ENCODE data around the gene MCRIP1.

The MCRIP1 gene

GRCh38 chr17:81805707-81806460 is 27.2 kb downstream of the MCRIP1 start:
- no peak for DNase-seq (ENCODE audit: extremely low read depth in 1 of 2, low read depth in 1 of 2)

GRCh38 chr17:81804559-81805399 is 28.3 kb downstream of the MCRIP1 start:
- no peak for DNase-seq (ENCODE audit: extremely low read depth in 1 of 2, low read depth in 1 of 2)

DNA sequence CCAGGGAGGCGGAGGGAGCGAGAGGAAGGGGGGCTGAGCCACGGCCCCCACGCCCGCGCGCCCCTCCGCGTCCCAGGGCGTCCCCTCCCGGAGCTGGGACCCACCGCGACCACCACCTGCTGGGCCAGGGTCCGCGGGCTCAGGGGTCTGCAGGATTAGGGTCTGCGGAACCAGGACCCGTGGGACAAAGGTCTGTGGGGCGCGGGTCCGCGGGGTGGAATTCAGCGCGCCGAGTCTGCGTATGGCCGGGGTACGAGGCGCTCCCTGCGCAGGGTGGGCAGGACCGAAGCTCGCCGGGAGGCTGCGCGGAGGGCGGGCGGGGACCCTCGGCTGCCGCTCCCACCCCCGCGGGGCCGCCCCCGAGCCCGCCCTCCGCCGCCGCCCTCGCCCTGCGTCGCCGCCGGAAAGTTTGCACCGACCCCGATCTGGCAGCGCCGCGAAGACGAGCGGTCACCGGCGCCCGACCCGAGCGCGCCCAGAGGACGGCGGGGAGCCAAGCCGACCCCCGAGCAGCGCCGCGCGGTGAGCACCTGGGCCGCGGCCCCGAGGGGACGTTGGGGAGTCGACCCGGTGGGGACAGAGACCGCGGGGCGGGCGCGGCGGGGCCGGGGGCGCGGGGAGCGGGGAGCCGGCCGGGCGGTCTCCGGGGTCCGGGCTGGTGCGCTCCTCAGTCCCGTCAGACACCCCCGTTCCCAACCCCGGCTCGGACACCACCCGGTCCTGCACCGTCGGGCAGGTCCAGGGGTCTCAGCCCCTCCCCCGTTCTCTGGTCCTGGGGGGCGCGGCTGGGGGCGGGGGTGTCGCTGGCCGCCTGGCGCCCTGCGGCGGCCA is 29.1 kb downstream of the MCRIP1 start, which contains the start of gene GCGR:
GCGR (plus strand) TSS at position 423 of the 831 bp plus-strand sequence. CDS start 4,869 bp downstream, outside the sequence.
- no peak for DNase-seq (ENCODE audit: extremely low read depth in 1 of 2, low read depth in 1 of 2)

DNA sequence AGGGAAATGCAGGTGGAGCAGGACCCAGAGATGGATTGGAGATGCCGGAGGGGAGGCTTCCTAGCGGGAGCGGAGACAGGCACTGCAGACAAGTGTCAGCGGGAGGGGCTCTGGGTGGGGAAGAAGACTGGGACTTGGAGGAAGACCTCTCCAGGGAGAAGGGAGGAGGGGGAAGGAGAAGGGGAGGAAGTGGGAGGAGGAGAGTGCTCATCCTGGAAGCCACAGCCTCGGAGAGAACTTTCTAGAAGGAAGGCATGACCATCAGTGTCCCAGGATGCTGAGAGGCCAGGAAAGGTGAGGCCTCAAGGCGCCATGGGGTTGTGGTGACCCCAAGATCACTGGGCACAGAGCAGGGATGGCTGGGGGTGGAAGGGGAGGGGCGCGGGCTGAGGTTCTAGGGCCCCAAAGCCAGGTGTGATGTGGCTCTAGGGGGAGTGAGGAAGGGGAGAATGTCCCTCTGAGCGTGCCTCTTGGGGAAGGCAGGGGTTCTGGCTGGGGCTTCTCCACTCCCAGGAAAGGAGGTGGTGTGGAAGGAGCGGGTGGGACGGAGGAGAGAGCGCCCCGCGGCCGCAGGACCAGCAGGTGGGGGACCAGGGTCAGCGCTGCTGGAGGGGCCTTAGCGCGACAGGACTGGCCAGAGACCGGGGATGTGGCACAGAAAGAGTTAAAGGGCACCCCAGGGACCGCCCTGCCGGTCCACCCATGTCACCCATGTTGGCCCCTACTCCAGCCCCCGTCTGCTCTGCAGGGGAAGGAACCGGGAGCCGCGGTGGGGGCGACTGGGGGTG is 30.0 kb downstream of the MCRIP1 start:
- DNase-seq (ENCODE audit: extremely low read depth in 1 of 2, low read depth in 1 of 2): no peak

DNA sequence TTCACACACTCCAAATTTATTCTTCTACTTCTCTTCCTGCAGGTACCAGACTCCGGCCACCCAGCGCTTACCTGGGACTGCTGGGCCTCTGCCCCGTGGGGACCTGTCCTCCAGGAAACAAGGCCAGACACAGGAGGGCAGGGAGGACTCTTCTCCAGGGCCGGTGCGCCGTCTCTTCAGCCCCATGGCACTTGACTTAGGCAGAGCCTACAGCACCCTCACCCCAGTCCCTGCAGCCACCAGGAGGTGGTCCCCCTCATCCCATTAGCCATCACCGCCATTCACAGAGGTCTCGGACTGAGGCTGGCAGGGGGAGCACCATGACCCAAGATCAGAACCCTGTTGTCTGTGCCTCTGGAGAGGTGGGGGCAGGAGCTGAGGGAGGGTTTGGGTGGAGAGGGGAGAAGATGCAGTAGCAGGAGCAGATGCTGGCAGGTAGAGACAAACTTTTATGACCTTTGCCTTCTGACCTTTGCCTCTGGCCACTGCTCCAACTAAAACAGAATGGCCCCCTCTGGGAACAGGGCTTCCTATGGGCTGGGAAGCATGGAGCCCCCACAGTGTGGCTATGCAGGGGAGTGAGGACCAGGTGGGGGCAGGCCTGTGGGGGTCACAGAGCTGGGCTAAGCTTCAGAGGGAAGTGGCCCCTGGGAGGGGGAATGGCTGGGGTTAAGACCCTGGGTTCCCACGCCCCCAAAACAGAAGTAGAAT is 30.9 kb downstream of the MCRIP1 start:
- no peak for DNase-seq (ENCODE audit: extremely low read depth in 1 of 2, low read depth in 1 of 2)

DNA sequence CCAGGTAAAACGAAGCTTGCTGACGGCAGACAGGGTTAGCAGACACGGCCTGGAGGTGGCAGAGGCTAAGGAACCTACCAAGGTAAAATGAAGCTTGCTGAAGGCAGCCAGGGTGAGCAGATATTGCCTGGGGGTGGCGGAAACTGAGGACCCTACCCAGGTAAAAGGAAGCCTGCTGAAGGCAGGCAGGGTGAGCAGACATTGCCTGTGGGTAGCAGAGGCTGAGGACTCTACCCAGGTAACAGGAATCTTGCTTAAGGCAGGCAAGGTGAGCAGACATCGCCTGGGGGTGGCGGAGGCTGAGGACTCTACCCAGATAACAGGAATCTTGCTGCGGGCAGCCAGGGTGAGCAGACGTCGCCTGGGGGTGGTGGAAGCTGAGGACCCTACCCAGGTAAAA is 31.8 kb downstream of the MCRIP1 start:
- no peak for DNase-seq (ENCODE audit: extremely low read depth in 1 of 2, low read depth in 1 of 2)

DNA sequence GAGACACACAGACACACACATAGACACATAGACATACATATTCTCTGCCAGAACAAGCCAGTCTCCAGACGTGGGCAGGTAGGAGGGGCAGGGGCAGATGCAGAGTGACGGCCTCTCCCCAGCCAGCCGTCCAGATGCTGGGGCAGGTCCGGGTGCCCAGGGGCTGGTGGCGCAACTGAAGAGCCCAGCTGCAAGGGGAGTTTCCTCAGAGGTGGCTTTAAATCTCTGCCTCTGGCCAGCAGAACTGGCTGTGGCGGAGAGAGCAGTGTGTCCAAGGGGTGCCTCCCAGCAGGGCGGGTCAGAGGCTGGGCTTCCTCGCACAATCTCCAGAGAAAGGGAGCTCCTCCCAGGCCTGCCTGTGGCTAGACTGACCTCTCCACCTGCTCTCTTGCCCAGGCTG is 38.6 kb downstream of the MCRIP1 start:
- no peak for DNase-seq (ENCODE audit: extremely low read depth in 1 of 2, low read depth in 1 of 2)

- DNase-seq (ENCODE audit: extremely low read depth in 1 of 2, low read depth in 1 of 2): no peak
Observed at GRCh38 chr17:81794074-81794476, 39.0 kb downstream of the MCRIP1 start.

GRCh38 chr17:81792675-81793615 is 40.1 kb downstream of the MCRIP1 start:
- no peak for DNase-seq (ENCODE audit: extremely low read depth in 1 of 2, low read depth in 1 of 2)
